Measurements from ENCODE around the gene NLRP1.

The NLRP1 gene

GRCh38 chr17:5584383-5585286 is at the start of gene NLRP1:
Gene NLRP1 (minus strand): TSS chr17:5584509. CDS start chr17:5583957, 552 bp downstream.
- peak in 1 of 2 experiments; percentile 17 for DNase-seq
- no peak for TF ChIP-seq POLR2A (IDR thresholded peaks at IDR 0.05; ENCODE audit: low read length)
- TF ChIP-seq GATA1 (IDR thresholded peaks at IDR 0.05; ENCODE audit: low read depth, low read length) = no peak

- DNase-seq = no peak
- no peak for TF ChIP-seq POLR2A (IDR thresholded peaks at IDR 0.05; ENCODE audit: low read length)
- TF ChIP-seq GATA1 (IDR thresholded peaks at IDR 0.05; ENCODE audit: low read depth, low read length) = no peak
These were observed 47.8 kb upstream of the NLRP1 start for GRCh38 chr17:5631958-5632590.

- TF ChIP-seq GATA1 (IDR thresholded peaks at IDR 0.05; ENCODE audit: low read depth, low read length) = no peak
- TF ChIP-seq POLR2A (IDR thresholded peaks at IDR 0.05; ENCODE audit: low read length) = no peak
- no peak for DNase-seq
These were observed 46.1 kb upstream of the NLRP1 start for GRCh38 chr17:5630434-5630833.

- DNase-seq = no peak
- TF ChIP-seq GATA1 (IDR thresholded peaks at IDR 0.05; ENCODE audit: low read depth, low read length) (no peak), POLR2A (IDR thresholded peaks at IDR 0.05; ENCODE audit: low read length) (no peak)
These were observed 44.8 kb upstream of the NLRP1 start for GRCh38 chr17:5629128-5629527.

GRCh38 chr17:5628262-5628661 is 44.0 kb upstream of the NLRP1 start:
- TF ChIP-seq GATA1 (IDR thresholded peaks at IDR 0.05; ENCODE audit: low read depth, low read length) = no peak
- TF ChIP-seq POLR2A (IDR thresholded peaks at IDR 0.05; ENCODE audit: low read length) = no peak
- DNase-seq = no peak

- no peak for TF ChIP-seq POLR2A (IDR thresholded peaks at IDR 0.05; ENCODE audit: low read length)
- no peak for DNase-seq
These were observed 39.9 kb upstream of the NLRP1 start for GRCh38 chr17:5624211-5624610.

- DNase-seq = no peak
- no peak for TF ChIP-seq POLR2A (IDR thresholded peaks at IDR 0.05; ENCODE audit: low read length)
- no peak for TF ChIP-seq GATA1 (IDR thresholded peaks at IDR 0.05; ENCODE audit: low read depth, low read length)
These were observed 37.4 kb upstream of the NLRP1 start for GRCh38 chr17:5621729-5622128.

GRCh38 chr17:5621026-5621425 is 36.7 kb upstream of the NLRP1 start:
- no peak for TF ChIP-seq GATA1 (IDR thresholded peaks at IDR 0.05; ENCODE audit: low read depth, low read length)
- TF ChIP-seq POLR2A (IDR thresholded peaks at IDR 0.05; ENCODE audit: low read length) = no peak
- DNase-seq = no peak

- TF ChIP-seq GATA1 (IDR thresholded peaks at IDR 0.05; ENCODE audit: low read depth, low read length) (no peak), POLR2A (IDR thresholded peaks at IDR 0.05; ENCODE audit: low read length) (no peak)
- DNase-seq = no peak
These were observed 34.9 kb upstream of the NLRP1 start for GRCh38 chr17:5619088-5619740.

- DNase-seq = no peak
- no peak for TF ChIP-seq GATA1 (IDR thresholded peaks at IDR 0.05; ENCODE audit: low read depth, low read length)
- TF ChIP-seq POLR2A (IDR thresholded peaks at IDR 0.05; ENCODE audit: low read length) = no peak
These were observed 34.2 kb upstream of the NLRP1 start for GRCh38 chr17:5618476-5618875.

GRCh38 chr17:5615476-5615875 is 31.2 kb upstream of the NLRP1 start:
- TF ChIP-seq GATA1 (IDR thresholded peaks at IDR 0.05; ENCODE audit: low read depth, low read length) (no peak), POLR2A (IDR thresholded peaks at IDR 0.05; ENCODE audit: low read length) (no peak)
- no peak for DNase-seq

- DNase-seq = no peak
- TF ChIP-seq GATA1 (IDR thresholded peaks at IDR 0.05; ENCODE audit: low read depth, low read length) (no peak), POLR2A (IDR thresholded peaks at IDR 0.05; ENCODE audit: low read length) (no peak)
These were observed 26.6 kb upstream of the NLRP1 start for GRCh38 chr17:5610956-5611355.

- no peak for TF ChIP-seq POLR2A (IDR thresholded peaks at IDR 0.05; ENCODE audit: low read length)
- no peak for TF ChIP-seq GATA1 (IDR thresholded peaks at IDR 0.05; ENCODE audit: low read depth, low read length)
- no peak for DNase-seq
These were observed 24.2 kb upstream of the NLRP1 start for GRCh38 chr17:5608399-5609112.

GRCh38 chr17:5607946-5608345 is 23.6 kb upstream of the NLRP1 start:
- no peak for DNase-seq

More at GRCh38 chr17:5607946-5608345, 23.6 kb upstream of the NLRP1 start:
- TF ChIP-seq GATA1 (IDR thresholded peaks at IDR 0.05; ENCODE audit: low read depth, low read length) (no peak), POLR2A (IDR thresholded peaks at IDR 0.05; ENCODE audit: low read length) (no peak)
